SK-N-MC (cell line): Measurements from ENCODE around the gene HRH3.

Source experiments
- EZH2 ChIP-seq: fragments of 200-600 bp; sonication (generic); IDR thresholded peaks from one replicate; pipeline ENCODE4 v1.6.1; 2017; ENCODE audit warnings: antibody characterized with exemption
- POLR2AphosphoS5 ChIP-seq: IDR thresholded peaks from 2 replicates; pipeline ENCODE4 v1.6.1; 2012; ENCODE audit warnings: mild to moderate bottlenecking, low read depth, low read length, borderline replicate concordance

GRCh38 chr20:62225820-62226635 is 6.0 kb upstream of the HRH3 start:
- TF ChIP-seq EZH2 (no peak), POLR2AphosphoS5 (no peak)
